IMR-90 (cell line): Measurements from ENCODE around the gene NF1. TPM values are rescaled to one million over a fixed set of nuclear protein-coding genes. Genes with fewer than 3 reads are reported as not detected.

Experiments
- ATAC-seq: fragments of 200-7000 bp; cut with Tn5 transposase; 2 replicates; pipeline ENCODE4 v1.9.1; 2020; ENCODE audit warnings: low read depth, mild to moderate bottlenecking, moderate library complexity
- BruUV-seq: library from RNA; stranded (reverse); fragments of 400-500 nt; replicated peaks from 2 replicates; lab custom pipeline; 2021; lab: Mats Ljungman, UMichigan
- CTCF ChIA-PET: fragments of 300-600 bp; formaldehyde crosslinking; extraction: SDS; loops from one replicate; lab custom pipeline; 2021; ENCODE audit warnings: antibody characterized with exemption; lab: Yijun Ruan, JAX
- POLR2A ChIA-PET: fragments of 300-600 bp; sonication (Branson Sonifier 250); formaldehyde crosslinking; loops from one replicate; lab custom pipeline; 2022; ENCODE audit warnings: antibody characterized with exemption; ENCODE audit not compliant: unreplicated experiment; lab: Charles Lee
- DNase-seq: peaks from one replicate; pipeline ENCODE4 v3.0.0; 2013
- H2AFZ ChIP-seq: replicated peaks from 2 replicates; pipeline ENCODE3; 2013; ENCODE audit warnings: low read length, mild to moderate bottlenecking; ENCODE audit not compliant: poor library complexity
- H2AK5ac ChIP-seq: 2 replicates; pipeline ENCODE4 v1.6.1; 2013; ENCODE audit warnings: low read depth, low read length, inconsistent platforms
- H2AK9ac ChIP-seq: replicated peaks from 2 replicates; pipeline ENCODE3; 2013; ENCODE audit warnings: mild to moderate bottlenecking, low read depth, low read length, moderate library complexity; ENCODE audit not compliant: poor library complexity
- H2BK120ac ChIP-seq: 2 replicates; pipeline ENCODE4 v1.6.1; 2013; ENCODE audit warnings: low read depth, low read length, inconsistent platforms
- H2BK15ac ChIP-seq: 3 replicates; pipeline ENCODE4 v1.6.1; 2013; ENCODE audit warnings: low read depth, low read length, inconsistent platforms
- H2BK20ac ChIP-seq: 2 replicates; pipeline ENCODE4 v1.6.1; 2013; ENCODE audit warnings: low read depth, mild to moderate bottlenecking, inconsistent platforms, low read length, moderate library complexity
- H2BK5ac ChIP-seq: 2 replicates; pipeline ENCODE4 v1.6.1; 2013; ENCODE audit warnings: mild to moderate bottlenecking, low read depth, low read length, inconsistent platforms; ENCODE audit not compliant: poor library complexity, severe bottlenecking
- H3K14ac ChIP-seq: replicated peaks from 2 replicates; pipeline ENCODE4 v1.6.1; 2013; ENCODE audit warnings: low read depth, low read length, inconsistent platforms
- H3K18ac ChIP-seq: 2 replicates; pipeline ENCODE4 v1.6.1; 2013; ENCODE audit warnings: low read depth, low read length, control low read depth
- H3K23ac ChIP-seq: 2 replicates; pipeline ENCODE4 v1.6.1; 2013; ENCODE audit warnings: low read depth, low read length, inconsistent platforms
- H3K27ac ChIP-seq: 2 replicates; pipeline ENCODE4 v1.5.1; 2013; ENCODE audit warnings: mild to moderate bottlenecking, control low read depth, low read length; ENCODE audit not compliant: insufficient read depth
- H3K27me3 ChIP-seq: 2 replicates; pipeline ENCODE4 v1.6.1; 2013; ENCODE audit warnings: low read length; ENCODE audit not compliant: control insufficient read depth, insufficient read depth
- H3K36me3 ChIP-seq: 2 replicates; pipeline ENCODE4 v1.6.1; 2013; ENCODE audit warnings: low read length, mixed read lengths; ENCODE audit not compliant: control insufficient read depth, insufficient read depth
- H3K4ac ChIP-seq: 2 replicates; pipeline ENCODE4 v1.6.1; 2013; ENCODE audit warnings: low read depth, low read length, inconsistent platforms
- H3K4me1 ChIP-seq: 2 replicates; pipeline ENCODE4 v1.6.1; 2013; ENCODE audit warnings: low read length, mixed read lengths; ENCODE audit not compliant: control insufficient read depth, insufficient read depth
- H3K4me2 ChIP-seq: 2 replicates; pipeline ENCODE4 v1.6.1; 2013; ENCODE audit warnings: low read depth, mild to moderate bottlenecking, control low read depth, low read length, moderate library complexity
- H3K4me3 ChIP-seq: 2 replicates; pipeline ENCODE4 v1.5.1; 2013; ENCODE audit warnings: low read depth, mild to moderate bottlenecking, control low read depth, low read length, moderate library complexity; ENCODE audit not compliant: insufficient read depth
- H3K56ac ChIP-seq: 2 replicates; pipeline ENCODE4 v1.6.1; 2013; ENCODE audit warnings: low read length, inconsistent platforms; ENCODE audit not compliant: insufficient read depth; ENCODE audit errors: extremely low read depth
- H3K79me1 ChIP-seq, 2 experiments: 2 replicates each; pipeline ENCODE4 v1.6.1; 2013; ENCODE audit warnings: low read length in 2 of 2, inconsistent platforms in 1 of 2, low read depth in 1 of 2
- H3K9ac ChIP-seq: 2 replicates; pipeline ENCODE4 v1.6.1; 2013; ENCODE audit warnings: low read depth, low read length, control low read depth
- H3K9me1 ChIP-seq: 2 replicates; pipeline ENCODE4 v1.6.1; 2013; ENCODE audit warnings: low read length, inconsistent platforms; ENCODE audit not compliant: insufficient read depth
- H3K9me3 ChIP-seq: 2 replicates; pipeline ENCODE4 v1.6.1; 2013; ENCODE audit warnings: low read length; ENCODE audit not compliant: control insufficient read depth, insufficient read depth
- H4K20me1 ChIP-seq: 2 replicates; pipeline ENCODE4 v1.6.1; 2013; ENCODE audit warnings: low read length, inconsistent platforms; ENCODE audit not compliant: insufficient read depth
- H4K5ac ChIP-seq: 2 replicates; pipeline ENCODE4 v1.6.1; 2013; ENCODE audit warnings: mild to moderate bottlenecking, low read depth, low read length, control low read depth
- H4K8ac ChIP-seq, 2 experiments: 2 replicates each; pipeline ENCODE4 v1.6.1; 2013; ENCODE audit warnings: low read depth in 2 of 2, low read length in 2 of 2, control low read depth in 1 of 2, inconsistent platforms in 1 of 2
- H4K91ac ChIP-seq: 2 replicates; pipeline ENCODE4 v1.6.1; 2013; ENCODE audit warnings: low read depth, low read length, inconsistent platforms; ENCODE audit not compliant: insufficient read depth
- CHD1 ChIP-seq: IDR thresholded peaks from 2 replicates; pipeline ENCODE4 v1.6.1; 2012; ENCODE audit warnings: low read depth, low read length, improper control_type of control experiment
- MAFK ChIP-seq: IDR thresholded peaks from 2 replicates; pipeline ENCODE4 v1.6.1; 2012; ENCODE audit warnings: low read depth, low read length, improper control_type of control experiment
- MAZ ChIP-seq: IDR thresholded peaks from 2 replicates; pipeline ENCODE4 v1.6.1; 2012; ENCODE audit warnings: low read depth, mild to moderate bottlenecking, low read length, improper control_type of control experiment, moderate library complexity, borderline replicate concordance
- RAD21 ChIP-seq: IDR thresholded peaks from 2 replicates; pipeline ENCODE4 v1.6.1; 2012; ENCODE audit warnings: low read length, improper control_type of control experiment
- SMC3 ChIP-seq: fragments of 150-350 bp; IDR thresholded peaks from 2 replicates; pipeline ENCODE4 v1.6.1; 2016; ENCODE audit warnings: low read depth, mild to moderate bottlenecking, antibody characterized with exemption, low read length, moderate library complexity
- WGBS, 2 experiments: methylation state at CpG; one replicate each; pipeline versions ENCODE4 v1.1.5 to v1.1.7; 2013; ENCODE audit warnings: missing lambda C conversion rate in 2 of 2; ENCODE audit not compliant: insufficient read length in 1 of 2; ENCODE audit errors: extremely low coverage in 2 of 2; 5-methylcytosine and 5-hydroxymethylcytosine counted together
- dilution Hi-C: fragments of 300-500 bp; cut with HindIII; formaldehyde crosslinking; loops from one replicate; pipeline ENCODE4 v1.14.3; 2018; ENCODE audit warnings: low sequenced_read_pairs; ENCODE audit not compliant: unreplicated experiment
- in situ Hi-C: fragments of 300-500 bp; cut with MboI; formaldehyde crosslinking; loops from 3 replicates; pipeline ENCODE4 v1.14.3; 2019; ENCODE audit warnings: low sequenced_read_pairs, inconsistent platforms, mixed read lengths
- intact Hi-C: fragments of 100-400 bp; cut with micrococcal nuclease; formaldehyde crosslinking; loops from 2 replicates; pipeline ENCODE4 v1.10.0; 2022
- polyA plus RNA-seq, 3 experiments: library from polyadenylated mRNA; depleted of rRNA; stranded (reverse); fragments of >200 nt; gene quantifications; 2 replicates each; pipeline ENCODE4 v1.2.3, GENCODE V29; 2012; ENCODE audit warnings: low replicate concordance in 1 of 3
- total RNA-seq: library from RNA; depleted of rRNA; stranded (reverse); fragments of >200 nt; gene quantifications from 2 replicates; pipeline ENCODE4 v1.2.3, GENCODE V29; 2012
- TF ChIP-seq, protein P1 (sequence below): conservative IDR thresholded peaks from 2 replicates; pipeline ENCODE4 v1.5.1; 2012; ENCODE audit warnings: mild to moderate bottlenecking, low read depth, low read length, improper control_type of control experiment
- TF ChIP-seq, protein P2 (sequence below): fragments of 150-350 bp; IDR thresholded peaks from 2 replicates; pipeline ENCODE4 v1.6.1; 2017; ENCODE audit warnings: mild to moderate bottlenecking, antibody characterized with exemption, low read length, low read depth
- TF ChIP-seq, protein P3 (sequence below): fragments of 150-350 bp; IDR thresholded peaks from 2 replicates; pipeline ENCODE4 v1.6.1; 2016; ENCODE audit warnings: low read depth, mild to moderate bottlenecking, low read length, moderate library complexity, borderline replicate concordance

NF1 gene
- total and polyA plus RNA-seq, 2 of the 4 experiments (the other 2 are of a cell fraction): 17.9 to 48.6 TPM

DNA sequence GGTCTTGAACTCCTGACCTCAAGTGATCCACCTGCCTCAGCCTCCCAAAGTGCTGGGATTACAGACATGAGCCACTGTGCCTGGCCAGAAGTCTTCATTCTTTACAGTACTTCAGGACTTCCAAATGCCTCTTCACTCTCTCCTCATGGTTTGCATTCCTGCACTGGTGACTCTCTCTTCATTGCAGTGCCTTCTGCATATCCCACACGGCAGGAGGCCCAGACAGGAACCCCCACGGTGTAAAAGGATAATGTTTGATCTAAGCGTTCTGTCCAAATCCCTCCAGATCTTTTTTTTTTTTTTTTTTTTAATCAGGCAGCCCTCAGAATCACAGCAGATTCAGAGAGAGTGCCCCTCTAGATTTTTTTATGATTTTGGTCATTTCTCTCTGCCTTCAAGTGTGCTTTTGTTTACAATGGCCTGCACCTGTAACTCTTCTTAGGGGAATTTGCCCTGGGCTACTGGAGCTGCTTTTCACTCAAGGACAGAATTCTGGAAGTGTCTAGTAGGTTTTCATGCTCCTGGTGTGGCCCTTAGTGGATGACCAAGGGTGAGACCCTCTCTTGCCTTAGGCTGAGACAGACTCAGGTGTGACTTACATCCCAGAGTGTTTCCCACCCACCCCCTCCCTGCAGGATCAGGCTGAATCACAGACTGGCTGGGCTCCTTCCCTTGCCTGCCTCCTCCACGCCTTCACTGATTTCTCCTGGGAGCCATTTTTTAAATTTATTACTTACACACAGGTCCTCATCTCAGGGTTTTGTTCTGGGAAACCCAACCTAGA, 19.8 kb upstream of the NF1 start:
- H3K56ac ChIP-seq: no peak overlapping the region
- H3K4ac ChIP-seq: no peak overlapping the region
- H4K20me1 ChIP-seq: no peaks in the 10 kb centered on the region
- ATAC-seq (peak; percentile 94), DNase-seq (peak; percentile 75)
- in situ Hi-C loops (no loop called here), intact Hi-C loops (no loop called here), dilution Hi-C loops (no loop called here)
- H2BK120ac ChIP-seq: no peak overlapping the region
- H3K4me1 ChIP-seq: peaks cover 7% of the 10 kb centered on the region
- H2BK20ac ChIP-seq: no peak overlapping the region
- H3K36me3 ChIP-seq: no peaks in the 10 kb centered on the region
- H3K9me3 ChIP-seq: no peaks in the 10 kb centered on the region
- 0 out of 2 replicates have a peak overlapping the region, but pooled peaks have one; percentile 23 for H2AK5ac ChIP-seq
- no peak overlapping the region for H3K23ac ChIP-seq
- H4K8ac ChIP-seq: no peak overlapping the region
- H3K27ac ChIP-seq: no peak overlapping the region
- no peaks in the 10 kb centered on the region for H3K79me1 ChIP-seq
- ChIA-PET POLR2A (no interaction called here), CTCF (no interaction called here)
- no peaks in the 10 kb centered on the region for H3K27me3 ChIP-seq
- H2BK15ac ChIP-seq: no peak overlapping the region
- TF ChIP-seq, protein P1, sequence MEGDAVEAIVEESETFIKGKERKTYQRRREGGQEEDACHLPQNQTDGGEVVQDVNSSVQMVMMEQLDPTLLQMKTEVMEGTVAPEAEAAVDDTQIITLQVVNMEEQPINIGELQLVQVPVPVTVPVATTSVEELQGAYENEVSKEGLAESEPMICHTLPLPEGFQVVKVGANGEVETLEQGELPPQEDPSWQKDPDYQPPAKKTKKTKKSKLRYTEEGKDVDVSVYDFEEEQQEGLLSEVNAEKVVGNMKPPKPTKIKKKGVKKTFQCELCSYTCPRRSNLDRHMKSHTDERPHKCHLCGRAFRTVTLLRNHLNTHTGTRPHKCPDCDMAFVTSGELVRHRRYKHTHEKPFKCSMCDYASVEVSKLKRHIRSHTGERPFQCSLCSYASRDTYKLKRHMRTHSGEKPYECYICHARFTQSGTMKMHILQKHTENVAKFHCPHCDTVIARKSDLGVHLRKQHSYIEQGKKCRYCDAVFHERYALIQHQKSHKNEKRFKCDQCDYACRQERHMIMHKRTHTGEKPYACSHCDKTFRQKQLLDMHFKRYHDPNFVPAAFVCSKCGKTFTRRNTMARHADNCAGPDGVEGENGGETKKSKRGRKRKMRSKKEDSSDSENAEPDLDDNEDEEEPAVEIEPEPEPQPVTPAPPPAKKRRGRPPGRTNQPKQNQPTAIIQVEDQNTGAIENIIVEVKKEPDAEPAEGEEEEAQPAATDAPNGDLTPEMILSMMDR: no peak
- TF ChIP-seq CHD1 (no peak), MAFK (no peak), MAZ (no peak), RAD21 (no peak), SMC3 (no peak)
- TF ChIP-seq, protein P2, sequence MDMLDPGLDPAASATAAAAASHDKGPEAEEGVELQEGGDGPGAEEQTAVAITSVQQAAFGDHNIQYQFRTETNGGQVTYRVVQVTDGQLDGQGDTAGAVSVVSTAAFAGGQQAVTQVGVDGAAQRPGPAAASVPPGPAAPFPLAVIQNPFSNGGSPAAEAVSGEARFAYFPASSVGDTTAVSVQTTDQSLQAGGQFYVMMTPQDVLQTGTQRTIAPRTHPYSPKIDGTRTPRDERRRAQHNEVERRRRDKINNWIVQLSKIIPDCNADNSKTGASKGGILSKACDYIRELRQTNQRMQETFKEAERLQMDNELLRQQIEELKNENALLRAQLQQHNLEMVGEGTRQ: no peak
- TF ChIP-seq, protein P3, sequence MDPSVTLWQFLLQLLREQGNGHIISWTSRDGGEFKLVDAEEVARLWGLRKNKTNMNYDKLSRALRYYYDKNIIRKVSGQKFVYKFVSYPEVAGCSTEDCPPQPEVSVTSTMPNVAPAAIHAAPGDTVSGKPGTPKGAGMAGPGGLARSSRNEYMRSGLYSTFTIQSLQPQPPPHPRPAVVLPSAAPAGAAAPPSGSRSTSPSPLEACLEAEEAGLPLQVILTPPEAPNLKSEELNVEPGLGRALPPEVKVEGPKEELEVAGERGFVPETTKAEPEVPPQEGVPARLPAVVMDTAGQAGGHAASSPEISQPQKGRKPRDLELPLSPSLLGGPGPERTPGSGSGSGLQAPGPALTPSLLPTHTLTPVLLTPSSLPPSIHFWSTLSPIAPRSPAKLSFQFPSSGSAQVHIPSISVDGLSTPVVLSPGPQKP: no peak
- WGBS, 2 experiments: no CpG with 5 or more reads among the region's 4 CpGs
- no peak overlapping the region for H3K4me3 ChIP-seq
- peak overlapping the region; percentile 20 for H2AK9ac ChIP-seq
- no peak overlapping the region for H3K9ac ChIP-seq
- no peak overlapping the region for H3K14ac ChIP-seq
- no peak overlapping the region for H4K5ac ChIP-seq
- no TSS peak for BruUV-seq
- H2BK5ac ChIP-seq: no peak overlapping the region
- no peak overlapping the region for H4K91ac ChIP-seq
- H3K9me1 ChIP-seq: peaks cover 12% of the 10 kb centered on the region
- H3K4me2 ChIP-seq: no peak overlapping the region
- 0 out of 2 replicates have a peak overlapping the region, but pooled peaks have one; percentile 27 for H3K18ac ChIP-seq
- H2AFZ ChIP-seq: no peak overlapping the region
